Liver (tissue), 3 donors: ENCODE measurements around the gene SIGLEC1.

Experiments
- ATF3 ChIP-seq: IDR thresholded peaks from 2 replicates; pipeline ENCODE4 v1.6.1; 2016; ENCODE audit warnings: antibody characterized with exemption
- CTCF ChIP-seq: fragments of 150-350 bp; IDR thresholded peaks from 2 replicates; pipeline ENCODE4 v1.5.1; 2017; ENCODE audit warnings: improper control_type of control experiment, low read depth, low read length; ENCODE audit not compliant: missing input control
- JUND ChIP-seq, 2 donors: IDR thresholded peaks; 2 replicates each; pipeline ENCODE4 v1.6.1; 2016; ENCODE audit warnings: antibody characterized with exemption in 2 of 2
- RAD21 ChIP-seq, 2 donors: IDR thresholded peaks; 2 replicates each; pipeline ENCODE4 v1.6.1; 2016; ENCODE audit warnings: antibody characterized with exemption in 2 of 2, mild to moderate bottlenecking in 2 of 2
- TAF1 ChIP-seq: conservative IDR thresholded peaks from 2 replicates; pipeline ENCODE4 v1.6.1; 2016; ENCODE audit warnings: antibody characterized with exemption, mild to moderate bottlenecking
- donor health status: healthy.
- donor health status: healthy.

- no peak for TF ChIP-seq CTCF
- no peak for TF ChIP-seq RAD21 (IDR thresholded peaks at IDR 0.05)
- no peak for TF ChIP-seq TAF1
- no peak for TF ChIP-seq ATF3
- no peak for TF ChIP-seq JUND (IDR thresholded peaks at IDR 0.05)
These were observed 43.5 kb upstream of the SIGLEC1 start for GRCh38 chr20:3755814-3756480.
